Peyer's patch (tissue), 4 donors: ENCODE measurements around the gene NOD1. TPM values are rescaled to one million over a fixed set of nuclear protein-coding genes. Genes with fewer than 3 reads are reported as not detected.

Experiments
- DNase-seq, 3 donors: peaks; one replicate each; pipeline ENCODE4 v3.0.0-alpha.2; 2017 to 2019
- H3K27ac ChIP-seq, 4 donors: fragments of 200-600 bp; sonication (generic); one replicate each; pipeline ENCODE4 v1.5.1; 2016 to 2019
- H3K27me3 ChIP-seq, 2 donors: fragments of 200-600 bp; sonication (generic); one replicate each; pipeline ENCODE4 v1.5.1; 2019
- H3K36me3 ChIP-seq, 3 donors: fragments of 200-600 bp; sonication (generic); one replicate each; pipeline ENCODE4 v1.5.1; 2016 to 2019
- H3K4me1 ChIP-seq, 4 donors: fragments of 200-600 bp; sonication (generic); one replicate each; pipeline ENCODE4 v1.5.1; 2016 to 2019
- H3K4me3 ChIP-seq, 4 donors: fragments of 200-600 bp; sonication (generic); 1 replicate in 3 of 4; 2 replicates in 1 of 4; pipeline ENCODE4 v1.5.1; 2016 to 2019; ENCODE audit warnings: mild to moderate bottlenecking in 1 of 4
- H3K9me3 ChIP-seq, 4 donors: fragments of 200-600 bp; sonication (generic); one replicate each; pipeline ENCODE4 v1.5.1; 2016 to 2019; ENCODE audit warnings: mild to moderate bottlenecking in 1 of 4
- POLR2A ChIP-seq, 2 donors: fragments of 450-650 bp; IDR thresholded peaks; one replicate each; pipeline ENCODE4 v1.5.1; 2017; ENCODE audit warnings: antibody characterized with exemption in 2 of 2, mild to moderate bottlenecking in 2 of 2, moderate library complexity in 2 of 2
- total RNA-seq, 4 donors: library from RNA; depleted of rRNA; stranded (reverse); fragments of >200 nt; gene quantifications; one replicate each; pipeline ENCODE4 v1.1.0, GENCODE V29; 2016
- TF ChIP-seq, protein P1 (sequence below), 6 experiments: fragments of 450-650 bp in 4 of 6; fragments of 200-600 bp in 2 of 6; sonication (generic) in 1 of 6; IDR thresholded peaks; one replicate each; pipeline ENCODE4 v1.5.1; 2017 to 2019; ENCODE audit warnings: antibody characterized with exemption in 6 of 6, mild to moderate bottlenecking in 3 of 6, moderate library complexity in 1 of 6

Gene NOD1
- total RNA-seq, 4 donors from 2014 or later: 4.0 to 29.7 (median 21.0) TPM

DNA sequence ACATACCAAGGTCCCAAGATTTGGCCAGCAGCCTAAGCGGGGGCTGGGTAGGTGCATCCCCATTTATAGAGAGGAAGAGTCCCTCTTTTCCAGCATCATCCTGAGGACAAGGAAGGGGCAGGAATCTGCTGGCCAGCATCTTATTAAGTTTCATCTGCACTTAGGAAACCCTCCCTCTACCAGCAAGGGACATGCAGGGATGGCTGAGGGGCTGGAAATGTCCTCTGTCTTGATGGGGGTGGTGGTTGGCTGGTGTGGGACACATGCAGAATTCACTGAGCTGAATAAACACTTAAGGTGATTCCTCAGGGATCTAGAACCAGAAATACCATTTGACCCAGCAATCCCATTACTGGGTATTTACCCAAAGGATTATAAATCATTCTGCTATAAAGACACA is 42.1 kb downstream of the NOD1 start:
- Histone ChIP-seq H3K4me1 (peaks cover 0 to 15% (median 11%) of the 10 kb centered on the region in 4 donors), H3K4me3 (no peak overlapping the region), H3K27me3 (no peaks in the 10 kb centered on the region), H3K27ac (no peak overlapping the region), H3K9me3 (no peaks in the 10 kb centered on the region), H3K36me3 (peaks cover 0 to 23% (median 0%) of the 10 kb centered on the region in 3 donors)
- DNase-seq: no peak
- no peak for TF ChIP-seq POLR2A (IDR thresholded peaks at IDR 0.05)
- TF ChIP-seq, protein P1, sequence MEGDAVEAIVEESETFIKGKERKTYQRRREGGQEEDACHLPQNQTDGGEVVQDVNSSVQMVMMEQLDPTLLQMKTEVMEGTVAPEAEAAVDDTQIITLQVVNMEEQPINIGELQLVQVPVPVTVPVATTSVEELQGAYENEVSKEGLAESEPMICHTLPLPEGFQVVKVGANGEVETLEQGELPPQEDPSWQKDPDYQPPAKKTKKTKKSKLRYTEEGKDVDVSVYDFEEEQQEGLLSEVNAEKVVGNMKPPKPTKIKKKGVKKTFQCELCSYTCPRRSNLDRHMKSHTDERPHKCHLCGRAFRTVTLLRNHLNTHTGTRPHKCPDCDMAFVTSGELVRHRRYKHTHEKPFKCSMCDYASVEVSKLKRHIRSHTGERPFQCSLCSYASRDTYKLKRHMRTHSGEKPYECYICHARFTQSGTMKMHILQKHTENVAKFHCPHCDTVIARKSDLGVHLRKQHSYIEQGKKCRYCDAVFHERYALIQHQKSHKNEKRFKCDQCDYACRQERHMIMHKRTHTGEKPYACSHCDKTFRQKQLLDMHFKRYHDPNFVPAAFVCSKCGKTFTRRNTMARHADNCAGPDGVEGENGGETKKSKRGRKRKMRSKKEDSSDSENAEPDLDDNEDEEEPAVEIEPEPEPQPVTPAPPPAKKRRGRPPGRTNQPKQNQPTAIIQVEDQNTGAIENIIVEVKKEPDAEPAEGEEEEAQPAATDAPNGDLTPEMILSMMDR (IDR thresholded peaks at IDR 0.05): no peak

DNA sequence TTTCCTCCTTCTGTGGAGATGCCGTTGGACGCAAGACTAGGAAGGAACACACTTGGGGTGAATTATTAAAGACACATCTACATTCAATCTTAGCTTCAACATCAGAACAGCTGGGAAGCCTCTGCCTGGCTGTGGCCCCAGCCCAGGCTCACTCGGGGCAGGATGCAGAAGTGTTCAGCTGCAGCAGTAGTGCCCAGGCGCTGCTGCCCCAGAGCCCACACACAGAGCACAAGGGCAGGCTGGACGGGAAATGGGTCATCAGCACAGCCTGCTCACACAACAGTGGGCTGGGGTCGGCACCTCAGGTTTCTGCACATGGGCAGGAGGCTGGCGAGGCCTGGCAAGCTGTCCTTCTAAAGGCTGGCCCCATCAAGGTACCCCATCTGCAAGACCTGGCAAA is 42.5 kb downstream of the NOD1 start:
- TF ChIP-seq, protein P1 (IDR thresholded peaks at IDR 0.05): no peak
- no peak for TF ChIP-seq POLR2A (IDR thresholded peaks at IDR 0.05)
- Histone ChIP-seq H3K27me3 (no peaks in the 10 kb centered on the region), H3K4me3 (no peak overlapping the region), H3K27ac (peak overlapping the region in 1 of 4 donors; percentile 44), H3K36me3 (peaks cover 0 to 23% (median 0%) of the 10 kb centered on the region in 3 donors), H3K4me1 (peaks cover 0 to 19% (median 12%) of the 10 kb centered on the region in 4 donors), H3K9me3 (no peaks in the 10 kb centered on the region)
- DNase-seq: peak in 1 of 3 donors; percentile 39

DNA sequence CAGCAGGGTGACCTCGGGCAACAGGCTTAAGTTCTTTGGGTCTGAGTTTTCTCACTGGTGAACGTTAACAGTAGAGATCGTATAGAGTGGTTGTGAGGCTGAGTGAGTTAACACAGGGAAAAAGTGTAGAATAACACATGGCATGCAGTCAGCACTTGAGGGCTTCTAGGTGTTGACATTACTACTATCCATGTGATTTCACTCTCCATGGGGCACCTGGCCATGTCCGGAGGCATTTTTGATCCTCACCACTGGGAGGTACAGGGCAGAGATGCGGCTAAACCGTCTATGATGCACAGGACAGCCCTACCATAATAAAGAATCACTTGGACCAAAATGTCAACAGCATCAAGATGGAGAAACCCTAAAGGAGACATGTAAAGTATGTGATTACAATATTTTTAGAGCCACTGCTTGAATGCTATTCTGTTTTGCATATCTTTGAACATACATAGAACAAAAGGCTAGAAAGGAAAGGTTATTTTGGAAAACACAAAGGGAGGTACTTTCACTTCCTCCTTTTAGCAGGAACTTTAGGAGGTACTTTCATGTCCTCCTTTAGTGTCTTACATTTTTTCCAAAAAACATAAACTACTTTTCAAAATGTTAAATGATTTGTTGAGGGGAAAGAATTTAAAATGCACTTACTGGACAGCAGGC is 44.3 kb downstream of the NOD1 start:
- TF ChIP-seq, protein P1 (IDR thresholded peaks at IDR 0.05): no peak
- no peak for TF ChIP-seq POLR2A (IDR thresholded peaks at IDR 0.05)
- Histone ChIP-seq H3K27ac (peak overlapping the region in 1 of 4 donors; percentile 70), H3K4me1 (peaks cover 4 to 33% (median 19%) of the 10 kb centered on the region in 4 donors)

DNA sequence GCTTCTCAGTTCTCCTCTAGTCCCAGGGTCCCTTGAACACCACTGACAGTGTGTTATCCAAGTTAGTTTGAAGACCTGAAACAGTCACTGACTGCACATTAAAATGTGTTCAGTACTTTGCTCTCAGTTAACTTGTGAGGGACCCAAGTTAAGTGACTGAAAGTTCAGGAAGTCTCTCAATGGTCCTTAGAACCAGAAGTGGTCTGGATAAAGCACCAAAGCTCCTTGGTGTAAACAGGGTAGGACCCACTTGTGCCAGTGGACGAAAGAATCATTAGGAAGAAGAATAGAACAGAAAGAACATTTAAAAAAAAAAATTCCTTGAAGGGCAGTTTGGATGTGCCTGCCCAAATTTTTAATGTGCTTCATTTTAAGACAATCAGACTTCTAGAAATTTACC is 45.1 kb downstream of the NOD1 start:
- Histone ChIP-seq H3K36me3 (peaks cover 0 to 21% (median 0%) of the 10 kb centered on the region in 3 donors), H3K27me3 (no peaks in the 10 kb centered on the region), H3K4me3 (no peak overlapping the region), H3K9me3 (no peaks in the 10 kb centered on the region), H3K4me1 (peaks cover 4 to 37% (median 19%) of the 10 kb centered on the region in 4 donors), H3K27ac (peak overlapping the region in 3 of 4 donors; percentile 3 to 70 (median 38))
- DNase-seq: no peak
- TF ChIP-seq POLR2A (IDR thresholded peaks at IDR 0.05): no peak
- TF ChIP-seq, protein P1 (IDR thresholded peaks at IDR 0.05): no peak

More for the DNA sequence above, 44.3 kb downstream of the NOD1 start:
- no peaks in the 10 kb centered on the region for H3K27me3 ChIP-seq
- no peak overlapping the region for H3K4me3 ChIP-seq
- H3K9me3 ChIP-seq: no peaks in the 10 kb centered on the region
- DNase-seq: peak in 1 of 3 donors; percentile 38
- H3K36me3 ChIP-seq: peaks cover 0 to 23% (median 0%) of the 10 kb centered on the region in 3 donors

DNA sequence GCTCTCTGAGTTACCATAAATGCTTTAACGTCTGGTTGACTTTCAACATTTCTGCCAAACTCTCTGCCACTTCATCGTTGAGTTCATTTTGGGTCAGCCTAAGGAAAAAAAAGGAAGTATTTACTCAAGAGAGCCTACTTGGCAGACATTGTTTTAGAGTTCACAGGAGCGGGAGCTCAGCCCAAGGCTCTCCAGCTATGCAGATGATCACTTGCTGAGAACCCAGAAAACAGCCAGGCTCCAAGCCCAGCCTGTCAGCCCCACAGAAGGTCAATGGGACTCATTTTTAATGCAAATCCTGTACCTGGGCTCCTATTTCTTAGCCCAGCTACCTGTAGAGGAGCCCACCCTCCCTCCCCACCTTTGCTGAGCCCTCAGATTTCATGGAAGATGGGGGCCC is 45.5 kb downstream of the NOD1 start:
- TF ChIP-seq, protein P1 (IDR thresholded peaks at IDR 0.05): no peak
- TF ChIP-seq POLR2A (IDR thresholded peaks at IDR 0.05): no peak
- no peaks in the 10 kb centered on the region for H3K27me3 ChIP-seq
- H3K4me1 ChIP-seq: peaks cover 4 to 37% (median 19%) of the 10 kb centered on the region in 4 donors
- H3K27ac ChIP-seq: peak overlapping the region in 3 of 4 donors; percentile 3 to 70 (median 38)
- no peak overlapping the region for H3K4me3 ChIP-seq
- DNase-seq: peak in 2 of 3 donors; percentile 22 to 61
- no peaks in the 10 kb centered on the region for H3K9me3 ChIP-seq
- peaks cover 0 to 17% (median 0%) of the 10 kb centered on the region in 3 donors for H3K36me3 ChIP-seq
